ENCODE data around the gene EI24.

GRCh38 chr11:125627236-125627910 is 58.1 kb downstream of the EI24 start:
- TF ChIP-seq POLR2A (IDR thresholded peaks at IDR 0.05; ENCODE audit: low read length) (no peak), GATA1 (IDR thresholded peaks at IDR 0.05; ENCODE audit: low read depth, low read length) (no peak)

All from erythroblast (primary cell).